CD4-positive, alpha-beta T cell treated with Interferon gamma for 1 hour (primary cell): Measurements from ENCODE around the gene FOXP1.
"Not testable (repeated sequence)": the region's sequence is repeated elsewhere in the genome, so short reads cannot be mapped to it uniquely, and the experiment has no call there.

ENCODE experiments used
- DNase-seq: peaks from one replicate; pipeline ENCODE4 v3.0.0-alpha.2; 2020

Gene FOXP1

GRCh38 chr3:71018799-71019198 is 564.7 kb downstream of the FOXP1 start:
- DNase-seq = no peak

GRCh38 chr3:71016178-71016845 is 567.2 kb downstream of the FOXP1 start:
- no peak for DNase-seq

- DNase-seq = not testable (repeated sequence)
Measured at GRCh38 chr3:71014616-71015015, 568.9 kb downstream of the FOXP1 start.

- no peak for DNase-seq
Measured at GRCh38 chr3:71012971-71013370, 570.6 kb downstream of the FOXP1 start.

GRCh38 chr3:71011565-71012287 is 571.8 kb downstream of the FOXP1 start:
- peak; percentile 13 for DNase-seq

- peak; percentile 36 for DNase-seq
Measured at GRCh38 chr3:71010726-71011455, 572.6 kb downstream of the FOXP1 start.

- no peak for DNase-seq
Measured at GRCh38 chr3:71008350-71008935, 575.1 kb downstream of the FOXP1 start.

GRCh38 chr3:71006810-71007785 is 576.4 kb downstream of the FOXP1 start:
- DNase-seq = no peak

GRCh38 chr3:71005702-71006321 is 577.7 kb downstream of the FOXP1 start:
- DNase-seq = no peak

- no peak for DNase-seq
Measured at GRCh38 chr3:71003511-71003910, 580.0 kb downstream of the FOXP1 start.

- DNase-seq = no peak
Measured at GRCh38 chr3:71002298-71002697, 581.2 kb downstream of the FOXP1 start.

GRCh38 chr3:71001303-71001830 is 582.2 kb downstream of the FOXP1 start:
- DNase-seq = no peak

GRCh38 chr3:71000483-71000882 is 583.0 kb downstream of the FOXP1 start:
- no peak for DNase-seq

- DNase-seq = no peak
Measured at GRCh38 chr3:70999730-71000129, 583.8 kb downstream of the FOXP1 start.

- DNase-seq = no peak
Measured at GRCh38 chr3:70996082-70996481, 587.4 kb downstream of the FOXP1 start.

- no peak for DNase-seq
Measured at GRCh38 chr3:70994644-70995043, 588.9 kb downstream of the FOXP1 start.

- no peak for DNase-seq
Measured at GRCh38 chr3:70992562-70993204, 590.8 kb downstream of the FOXP1 start.

- DNase-seq = no peak
Measured at GRCh38 chr3:70992131-70992530, 591.4 kb downstream of the FOXP1 start.

- DNase-seq = no peak
Measured at GRCh38 chr3:70990723-70991122, 592.8 kb downstream of the FOXP1 start.

- no peak for DNase-seq
Measured at GRCh38 chr3:70990185-70990584, 593.3 kb downstream of the FOXP1 start.

GRCh38 chr3:70989174-70989573 is 594.4 kb downstream of the FOXP1 start:
- no peak for DNase-seq
